WTC11 (cell line): ENCODE measurements around the gene FOXO3. TPM values are rescaled to one million over a fixed set of nuclear protein-coding genes. Genes with fewer than 3 reads are reported as not detected.

Experiments
- ATAC-seq: fragments of 200-7000 bp; cut with Tn5 transposase; 2 replicates; pipeline ENCODE4 v1.10.0; 2021; ENCODE audit warnings: mild to moderate bottlenecking, moderate library complexity
- CTCF ChIA-PET: fragments of 300-600 bp; sonication (Branson Sonifier 250); formaldehyde crosslinking; loops from one replicate; lab custom pipeline; 2021; ENCODE audit warnings: antibody characterized with exemption; lab: Charles Lee
- POLR2A ChIA-PET: fragments of 350-600 bp; sonication (Branson Sonifier 250); formaldehyde crosslinking; loops from one replicate; lab custom pipeline; 2021; ENCODE audit warnings: antibody characterized with exemption; lab: Charles Lee
- DNase-seq: peaks from one replicate; pipeline ENCODE4 v3.0.0; 2021; ENCODE audit warnings: low spot score
- H3K27ac Mint-ChIP-seq: 2 replicates; pipeline ENCODE4 v1.8.0; 2021; ENCODE audit warnings: mixed read lengths
- H3K27me3 Mint-ChIP-seq: 2 replicates; pipeline ENCODE4 v1.8.0; 2021; ENCODE audit warnings: low read depth, mild to moderate bottlenecking, moderate library complexity, mixed read lengths
- H3K36me3 Mint-ChIP-seq: 2 replicates; pipeline ENCODE4 v1.8.0; 2021; ENCODE audit warnings: mixed read lengths
- H3K4me1 Mint-ChIP-seq: 2 replicates; pipeline ENCODE4 v1.8.0; 2022; ENCODE audit warnings: mixed read lengths
- H3K4me3 Mint-ChIP-seq: 2 replicates; pipeline ENCODE4 v1.8.0; 2021; ENCODE audit warnings: mild to moderate bottlenecking, moderate library complexity, mixed read lengths
- H3K9me3 Mint-ChIP-seq: 2 replicates; pipeline ENCODE4 v1.8.0; 2021; ENCODE audit warnings: mixed read lengths
- ARID4B ChIP-seq: sonication (generic); formaldehyde crosslinking; IDR thresholded peaks from 2 replicates; pipeline ENCODE4 v1.8.0; 2023; ENCODE audit warnings: missing genetic modification reagents, mild to moderate bottlenecking, borderline replicate concordance
- ATF1 ChIP-seq: sonication (generic); formaldehyde crosslinking; IDR thresholded peaks from 2 replicates; pipeline ENCODE4 v1.8.1; 2023; ENCODE audit warnings: mild to moderate bottlenecking, moderate library complexity, missing genetic modification reagents
- CREB1 ChIP-seq: sonication (generic); formaldehyde crosslinking; IDR thresholded peaks from 2 replicates; pipeline ENCODE4 v1.8.0; 2023; ENCODE audit warnings: mild to moderate bottlenecking, missing genetic modification reagents
- CTCF ChIP-seq: fragments of 200-600 bp; IDR thresholded peaks from 2 replicates; pipeline ENCODE4 v1.8.0; 2022; ENCODE audit warnings: antibody characterized with exemption
- E2F4 ChIP-seq: sonication (generic); formaldehyde crosslinking; IDR thresholded peaks from 2 replicates; pipeline ENCODE4 v1.8.1; 2022; ENCODE audit warnings: low read depth, mild to moderate bottlenecking, moderate library complexity, missing genetic modification reagents, borderline replicate concordance
- FOXK1 ChIP-seq: sonication (generic); formaldehyde crosslinking; IDR thresholded peaks from 2 replicates; pipeline ENCODE4 v1.8.0; 2022; ENCODE audit warnings: mild to moderate bottlenecking, moderate library complexity, missing genetic modification reagents
- JAZF1 ChIP-seq: fragments of 250-450 bp; sonication (Bioruptor Pico); IDR thresholded peaks from 2 replicates; pipeline ENCODE4 v1.9.0; 2021; ENCODE audit warnings: moderate library complexity, mild to moderate bottlenecking, inconsistent platforms
- ZNF396 ChIP-seq: fragments of 250-450 bp; sonication (Bioruptor Pico); IDR thresholded peaks from 2 replicates; pipeline ENCODE4 v1.8.0; 2021; ENCODE audit warnings: mild to moderate bottlenecking, moderate library complexity, borderline replicate concordance
- total RNA-seq: library from RNA; stranded (reverse); gene quantifications from 3 replicates; pipeline ENCODE4 v1.2.3, GENCODE V29; 2021

The FOXO3 gene
- total RNA-seq, 1 experiment from 2014 or later, result 15.6 TPM

- Mint-ChIP-seq H3K27ac (no peak overlapping the region), H3K4me1 (peaks cover 14% of the 10 kb centered on the region), H3K4me3 (no peak overlapping the region), H3K9me3 (no peaks in the 10 kb centered on the region), H3K36me3 (no peaks in the 10 kb centered on the region), H3K27me3 (no peaks in the 10 kb centered on the region)
- TF ChIP-seq ATF1, result no peak
- ChIA-PET POLR2A (no interaction called here), CTCF (interaction anchor here (0.8 kb wide), 1 partner anchor 122 kb away, joined by 3 read pairs; no protein-coding TSS in a partner anchor)
- DNase-seq (no peak), ATAC-seq (no peak)
Measured at GRCh38 chr6:108711826-108712225, 151.1 kb downstream of the FOXO3 start.

- Mint-ChIP-seq H3K9me3 (no peaks in the 10 kb centered on the region), H3K4me3 (no peak overlapping the region), H3K4me1 (peaks cover 9% of the 10 kb centered on the region), H3K27me3 (no peaks in the 10 kb centered on the region), H3K36me3 (no peaks in the 10 kb centered on the region), H3K27ac (no peak overlapping the region)
- DNase-seq, result no peak
- CTCF ChIA-PET, result no interaction called here
- POLR2A ChIA-PET, result no interaction called here
- no peak for ATAC-seq
- TF ChIP-seq CREB1 (no peak), ARID4B (CRISPR knock-in tag) (no peak), CTCF (no peak)
Measured at GRCh38 chr6:108712946-108713345, 152.2 kb downstream of the FOXO3 start.

- no peak overlapping the region for H3K4me3 Mint-ChIP-seq
Measured at GRCh38 chr6:108714101-108714765, 153.5 kb downstream of the FOXO3 start.

GRCh38 chr6:108714766-108715414 is 154.2 kb downstream of the FOXO3 start:
- ATAC-seq, result no peak
- ChIA-PET CTCF (interaction anchor here (0.7 kb wide), 1 partner anchor 121 kb away, joined by 4 read pairs; no protein-coding TSS in a partner anchor), POLR2A (no interaction called here)
- Mint-ChIP-seq H3K9me3 (no peaks in the 10 kb centered on the region), H3K4me1 (peaks cover 12% of the 10 kb centered on the region), H3K4me3 (no peak overlapping the region), H3K36me3 (no peaks in the 10 kb centered on the region), H3K27me3 (no peaks in the 10 kb centered on the region; the same call in 1 of the 2 replicates), H3K27ac (no peak overlapping the region)
- TF ChIP-seq ZNF396, result no peak
- no peak for TF ChIP-seq JAZF1 (CRISPR knock-in tag)
- TF ChIP-seq E2F4 (CRISPR knock-in tag), result no peak
- DNase-seq, result no peak

More at GRCh38 chr6:108714101-108714765, 153.5 kb downstream of the FOXO3 start:
- Mint-ChIP-seq H3K9me3 (no peaks in the 10 kb centered on the region), H3K27ac (no peak overlapping the region), H3K4me1 (peaks cover 10% of the 10 kb centered on the region), H3K27me3 (no peaks in the 10 kb centered on the region; the same call in 1 of the 2 replicates), H3K36me3 (no peaks in the 10 kb centered on the region)
- no peak for TF ChIP-seq FOXK1 (CRISPR knock-in tag)
- no peak for ATAC-seq
- DNase-seq, result no peak
- POLR2A ChIA-PET, result no interaction called here
- CTCF ChIA-PET, result interaction anchor here (0.7 kb wide), 1 partner anchor 122 kb away, joined by 4 read pairs; no protein-coding TSS in a partner anchor
